Endodermal cell (in vitro differentiated cells): ENCODE measurements around the gene DAGLA. TPM values are rescaled to one million over a fixed set of nuclear protein-coding genes. Genes with fewer than 3 reads are reported as not detected.

Experiments
- DNase-seq: peaks from one replicate; pipeline ENCODE4 v3.0.0-alpha.2; 2017
- H3K27ac ChIP-seq: 2 replicates; pipeline ENCODE4 v1.5.1; 2013; ENCODE audit warnings: mild to moderate bottlenecking, low read depth, low read length, moderate library complexity
- H3K27me3 ChIP-seq: 2 replicates; pipeline ENCODE4 v1.6.1; 2013; ENCODE audit warnings: mild to moderate bottlenecking, low read length, moderate library complexity; ENCODE audit not compliant: insufficient read depth, control insufficient read depth, poor library complexity, severe bottlenecking
- H3K36me3 ChIP-seq: 2 replicates; pipeline ENCODE4 v1.7.0; 2013; ENCODE audit warnings: mild to moderate bottlenecking, low read length, moderate library complexity; ENCODE audit not compliant: control insufficient read depth, insufficient read depth
- H3K4me1 ChIP-seq: one replicate; pipeline ENCODE4 v1.7.0; 2013; ENCODE audit warnings: low read length; ENCODE audit not compliant: control insufficient read depth, insufficient read depth
- H3K4me3 ChIP-seq: 2 replicates; pipeline ENCODE4 v1.5.1; 2013; ENCODE audit warnings: mild to moderate bottlenecking, low read length, moderate library complexity
- H3K9ac ChIP-seq: 2 replicates; pipeline ENCODE4 v1.6.1; 2013; ENCODE audit warnings: mild to moderate bottlenecking, low read length, moderate library complexity; ENCODE audit not compliant: poor library complexity, severe bottlenecking; ENCODE audit errors: extremely low read depth
- H3K9me3 ChIP-seq: 2 replicates; pipeline ENCODE4 v1.6.1; 2013; ENCODE audit warnings: mild to moderate bottlenecking, low read length, moderate library complexity; ENCODE audit not compliant: control insufficient read depth
- H3K27ac Mint-ChIP-seq: 2 replicates; pipeline ENCODE4 v1.8.0; 2020; ENCODE audit warnings: mixed read lengths
- H3K27me3 Mint-ChIP-seq: 2 replicates; pipeline ENCODE4 v1.8.0; 2021; ENCODE audit warnings: mild to moderate bottlenecking, mixed read lengths; ENCODE audit not compliant: insufficient read depth
- H3K36me3 Mint-ChIP-seq: 2 replicates; pipeline ENCODE4 v1.8.0; 2020; ENCODE audit warnings: low read depth, mixed read lengths
- H3K4me1 Mint-ChIP-seq: 2 replicates; pipeline ENCODE4 v1.8.0; 2020; ENCODE audit warnings: mixed read lengths
- H3K4me3 Mint-ChIP-seq: 2 replicates; pipeline ENCODE4 v1.8.0; 2020; ENCODE audit warnings: mild to moderate bottlenecking, moderate library complexity, mixed read lengths
- H3K9me3 Mint-ChIP-seq: 2 replicates; pipeline ENCODE4 v1.8.0; 2020; ENCODE audit warnings: mild to moderate bottlenecking, mixed read lengths
- WGBS, 2 experiments: methylation state at CpG; one replicate each; pipeline versions ENCODE4 v1.1.5 to v1.1.7; 2013; ENCODE audit warnings: missing lambda C conversion rate in 2 of 2, mixed read lengths in 1 of 2; ENCODE audit not compliant: insufficient coverage in 1 of 2, insufficient read length in 1 of 2; 5-methylcytosine and 5-hydroxymethylcytosine counted together
- total RNA-seq, 2 donors: library from RNA; stranded (reverse); fragmentation: NEBNext Ultra II Directional in 1 of 2; extraction: Animal tissue kit (Norgen Biotek cat#: 25700) in 1 of 2; gene quantifications; 2 replicates in 1 of 2; 3 replicates in 1 of 2; pipeline ENCODE4 v1.2.1, GENCODE V29; 2021
- TF ChIP-seq, protein P1 (sequence below): fragments of 200-600 bp; sonication (generic); conservative IDR thresholded peaks from 2 replicates; pipeline ENCODE4 v1.5.0; 2021; ENCODE audit warnings: antibody characterized with exemption, mild to moderate bottlenecking

The DAGLA gene
- total RNA-seq, 2 donors from 2014 or later = 5.6 to 8.7 TPM

DNA sequence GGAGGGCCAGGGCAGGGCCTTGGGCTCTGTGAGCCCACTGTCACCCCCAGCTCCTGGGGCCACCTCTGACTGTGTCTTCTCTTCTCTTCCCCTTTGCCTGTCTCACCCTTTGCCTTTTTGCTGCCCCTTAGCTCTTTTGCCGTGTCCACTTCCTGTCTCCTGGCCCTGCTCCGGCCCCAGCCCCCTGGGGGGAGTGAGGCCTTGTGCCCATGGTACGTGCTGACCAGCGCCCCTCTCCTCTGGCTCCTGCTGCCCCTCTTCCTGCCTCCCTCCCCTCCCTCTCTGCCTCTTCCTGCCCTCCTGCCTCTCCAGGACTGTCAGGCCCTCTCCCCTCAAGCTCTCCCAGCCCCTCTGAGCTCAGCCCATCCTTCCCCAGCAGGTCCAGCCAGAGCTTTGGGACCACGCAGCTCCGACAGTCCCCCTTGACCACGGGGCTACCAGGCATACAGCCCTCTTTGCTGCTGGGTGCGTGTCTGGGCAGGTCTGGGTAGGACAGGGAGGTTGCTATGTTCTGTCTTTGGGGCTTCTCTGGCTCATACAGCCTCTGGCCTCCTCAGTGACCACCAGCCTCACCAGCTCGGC, 100.5 kb downstream of the DAGLA start:
- Mint-ChIP-seq H3K9me3 (no peaks in the 10 kb centered on the region), H3K36me3 (peaks cover 44% of the 10 kb centered on the region), H3K27me3 (no peaks in the 10 kb centered on the region), H3K4me3 (no peak overlapping the region), H3K27ac (no peak overlapping the region), H3K4me1 (no peaks in the 10 kb centered on the region)
- H3K4me1 ChIP-seq = no peaks in the 10 kb centered on the region
- no peak overlapping the region for H3K9ac ChIP-seq
- H3K9me3 ChIP-seq = no peaks in the 10 kb centered on the region
- TF ChIP-seq, protein P1, sequence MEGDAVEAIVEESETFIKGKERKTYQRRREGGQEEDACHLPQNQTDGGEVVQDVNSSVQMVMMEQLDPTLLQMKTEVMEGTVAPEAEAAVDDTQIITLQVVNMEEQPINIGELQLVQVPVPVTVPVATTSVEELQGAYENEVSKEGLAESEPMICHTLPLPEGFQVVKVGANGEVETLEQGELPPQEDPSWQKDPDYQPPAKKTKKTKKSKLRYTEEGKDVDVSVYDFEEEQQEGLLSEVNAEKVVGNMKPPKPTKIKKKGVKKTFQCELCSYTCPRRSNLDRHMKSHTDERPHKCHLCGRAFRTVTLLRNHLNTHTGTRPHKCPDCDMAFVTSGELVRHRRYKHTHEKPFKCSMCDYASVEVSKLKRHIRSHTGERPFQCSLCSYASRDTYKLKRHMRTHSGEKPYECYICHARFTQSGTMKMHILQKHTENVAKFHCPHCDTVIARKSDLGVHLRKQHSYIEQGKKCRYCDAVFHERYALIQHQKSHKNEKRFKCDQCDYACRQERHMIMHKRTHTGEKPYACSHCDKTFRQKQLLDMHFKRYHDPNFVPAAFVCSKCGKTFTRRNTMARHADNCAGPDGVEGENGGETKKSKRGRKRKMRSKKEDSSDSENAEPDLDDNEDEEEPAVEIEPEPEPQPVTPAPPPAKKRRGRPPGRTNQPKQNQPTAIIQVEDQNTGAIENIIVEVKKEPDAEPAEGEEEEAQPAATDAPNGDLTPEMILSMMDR = no peak
- no peaks in the 10 kb centered on the region for H3K27me3 ChIP-seq
- DNase-seq = no peak
- H3K4me3 ChIP-seq = no peak overlapping the region
- 93 to 94% methylated on average over 6 to 9 of the region's 9 CpGs for WGBS, 2 experiments
- H3K36me3 ChIP-seq = peaks cover 26% of the 10 kb centered on the region
- no peak overlapping the region for H3K27ac ChIP-seq

DNA sequence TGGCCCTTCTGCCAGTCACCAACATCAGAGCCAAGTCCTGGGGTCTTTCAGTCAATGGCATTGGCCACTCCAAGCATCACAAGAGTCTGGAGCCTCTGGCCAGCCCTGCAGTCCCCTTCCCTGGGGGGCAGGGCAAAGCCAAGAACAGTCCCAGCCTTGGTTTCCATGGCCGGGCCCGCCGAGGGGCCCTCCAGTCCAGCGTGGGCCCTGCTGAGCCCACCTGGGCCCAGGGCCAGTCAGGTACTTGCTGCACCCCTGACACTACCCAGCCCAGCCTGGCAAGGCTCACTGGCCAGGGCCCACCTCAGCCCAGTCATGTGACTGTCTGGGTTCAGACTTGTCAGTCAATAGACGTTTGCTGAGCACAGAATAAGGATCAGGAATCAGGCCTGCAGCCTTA, 101.4 kb downstream of the DAGLA start:
- H3K27ac ChIP-seq = no peak overlapping the region
- H3K4me1 Mint-ChIP-seq = no peaks in the 10 kb centered on the region
- WGBS, 2 experiments = 95 to 98% methylated on average over 3 to 5 of the region's 5 CpGs
- no peaks in the 10 kb centered on the region for H3K9me3 Mint-ChIP-seq
- no peak for DNase-seq
- H3K4me3 Mint-ChIP-seq = no peak overlapping the region
- TF ChIP-seq, protein P1 = no peak
- peaks cover 35% of the 10 kb centered on the region for H3K36me3 ChIP-seq
- H3K36me3 Mint-ChIP-seq = peaks cover 45% of the 10 kb centered on the region
- H3K27me3 Mint-ChIP-seq = no peaks in the 10 kb centered on the region
- H3K4me3 ChIP-seq = no peak overlapping the region
- H3K9me3 ChIP-seq = no peaks in the 10 kb centered on the region
- no peaks in the 10 kb centered on the region for H3K4me1 ChIP-seq
- no peaks in the 10 kb centered on the region for H3K27me3 ChIP-seq
- H3K9ac ChIP-seq = no peak overlapping the region
- H3K27ac Mint-ChIP-seq = no peak overlapping the region

DNA sequence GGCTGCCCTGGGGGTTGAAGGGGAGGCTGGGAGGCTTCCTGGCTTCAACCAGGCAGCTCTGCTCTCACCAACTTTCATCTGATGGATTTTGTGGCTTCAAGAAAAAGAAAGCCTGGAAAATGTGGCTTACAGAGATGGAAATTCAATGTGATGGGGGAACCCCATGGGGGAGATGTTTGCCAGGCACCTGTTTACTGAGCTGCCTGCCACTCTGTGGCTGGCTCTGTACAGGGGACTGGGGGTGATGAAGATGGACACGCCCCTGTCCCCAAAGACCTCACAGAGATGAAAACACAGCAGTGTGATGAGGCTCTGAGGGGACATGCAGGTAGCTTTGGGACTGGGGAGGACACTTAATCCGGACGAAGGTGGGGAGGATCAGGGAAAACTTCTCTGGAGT, 102.1 kb downstream of the DAGLA start:
- Mint-ChIP-seq H3K27ac (no peak overlapping the region), H3K4me3 (no peak overlapping the region), H3K4me1 (no peaks in the 10 kb centered on the region), H3K27me3 (no peaks in the 10 kb centered on the region), H3K36me3 (peaks cover 47% of the 10 kb centered on the region), H3K9me3 (no peaks in the 10 kb centered on the region)
- TF ChIP-seq, protein P1 = no peak
- Histone ChIP-seq H3K36me3 (peaks cover 42% of the 10 kb centered on the region), H3K9ac (no peak overlapping the region), H3K27ac (no peak overlapping the region), H3K4me3 (no peak overlapping the region), H3K27me3 (no peaks in the 10 kb centered on the region), H3K4me1 (no peaks in the 10 kb centered on the region), H3K9me3 (no peaks in the 10 kb centered on the region)
- 87 to 100% methylated on average over 2 to 3 of the region's 3 CpGs for WGBS, 2 experiments
- no peak for DNase-seq
